Measurements from ENCODE around the gene SFSWAP.

- TF ChIP-seq CTCF (IDR thresholded peaks at IDR 0.05) (no peak), POLR2A (IDR thresholded peaks at IDR 0.05) (no peak)
Measured at GRCh38 chr12:131831635-131832041, 120.7 kb downstream of the SFSWAP start.
